ENCODE data around the gene NRBF2. TPM values are rescaled to one million over a fixed set of nuclear protein-coding genes. Genes with fewer than 3 reads are reported as not detected.

The NRBF2 gene
- polyA plus RNA-seq, 2 of the 4 experiments (the other 2 are of a cell fraction): 16.6 to 27.6 TPM

GRCh38 chr10:63125459-63125858, 7.7 kb upstream of the NRBF2 start:
- FAIRE-seq (no peak), DNase-seq (ENCODE audit: low read depth in 1 of 2, low spot score in 1 of 2) (no peak), ATAC-seq (no peak; a peak in 1 of 6 replicates)
- WGBS (ENCODE audit: missing lambda C conversion rate): 43% methylated on average over 2 of the region's 2 CpGs
- no peak overlapping the region for H3K4me3 ChIP-seq
- no peaks in the 10 kb centered on the region for H3K9me3 ChIP-seq
- TF ChIP-seq, protein P1, sequence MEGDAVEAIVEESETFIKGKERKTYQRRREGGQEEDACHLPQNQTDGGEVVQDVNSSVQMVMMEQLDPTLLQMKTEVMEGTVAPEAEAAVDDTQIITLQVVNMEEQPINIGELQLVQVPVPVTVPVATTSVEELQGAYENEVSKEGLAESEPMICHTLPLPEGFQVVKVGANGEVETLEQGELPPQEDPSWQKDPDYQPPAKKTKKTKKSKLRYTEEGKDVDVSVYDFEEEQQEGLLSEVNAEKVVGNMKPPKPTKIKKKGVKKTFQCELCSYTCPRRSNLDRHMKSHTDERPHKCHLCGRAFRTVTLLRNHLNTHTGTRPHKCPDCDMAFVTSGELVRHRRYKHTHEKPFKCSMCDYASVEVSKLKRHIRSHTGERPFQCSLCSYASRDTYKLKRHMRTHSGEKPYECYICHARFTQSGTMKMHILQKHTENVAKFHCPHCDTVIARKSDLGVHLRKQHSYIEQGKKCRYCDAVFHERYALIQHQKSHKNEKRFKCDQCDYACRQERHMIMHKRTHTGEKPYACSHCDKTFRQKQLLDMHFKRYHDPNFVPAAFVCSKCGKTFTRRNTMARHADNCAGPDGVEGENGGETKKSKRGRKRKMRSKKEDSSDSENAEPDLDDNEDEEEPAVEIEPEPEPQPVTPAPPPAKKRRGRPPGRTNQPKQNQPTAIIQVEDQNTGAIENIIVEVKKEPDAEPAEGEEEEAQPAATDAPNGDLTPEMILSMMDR (IDR thresholded peaks at IDR 0.05): no peak
- TF ChIP-seq TP53 (CRISPR knock-in tag; IDR thresholded peaks at IDR 0.05) (no peak), RCOR1 (IDR thresholded peaks at IDR 0.05; ENCODE audit: low read depth, low read length) (no peak), FOXS1 (CRISPR knock-in tag; IDR thresholded peaks at IDR 0.05) (no peak)
- no peak overlapping the region for H3K27ac ChIP-seq
- ChIA-PET CTCF (interaction anchor here (0.6 to 1.4 kb wide), 2 partner anchors 21 to 41 kb away, joined by 3 read pairs; no protein-coding TSS in a partner anchor), POLR2A (no interaction called here)
- no peaks in the 10 kb centered on the region for H3K4me1 ChIP-seq
- no peak overlapping the region for H3K4me2 ChIP-seq

GRCh38 chr10:63128443-63128842, 4.7 kb upstream of the NRBF2 start:
- POLR2A ChIA-PET: no interaction called here
- no peak for FAIRE-seq
- H3K9me3 ChIP-seq: peaks cover 9% of the 10 kb centered on the region
- 57% methylated on average over 4 of the region's 4 CpGs for WGBS (ENCODE audit: missing lambda C conversion rate)
- ATAC-seq: no peak
- TF ChIP-seq, protein P2, sequence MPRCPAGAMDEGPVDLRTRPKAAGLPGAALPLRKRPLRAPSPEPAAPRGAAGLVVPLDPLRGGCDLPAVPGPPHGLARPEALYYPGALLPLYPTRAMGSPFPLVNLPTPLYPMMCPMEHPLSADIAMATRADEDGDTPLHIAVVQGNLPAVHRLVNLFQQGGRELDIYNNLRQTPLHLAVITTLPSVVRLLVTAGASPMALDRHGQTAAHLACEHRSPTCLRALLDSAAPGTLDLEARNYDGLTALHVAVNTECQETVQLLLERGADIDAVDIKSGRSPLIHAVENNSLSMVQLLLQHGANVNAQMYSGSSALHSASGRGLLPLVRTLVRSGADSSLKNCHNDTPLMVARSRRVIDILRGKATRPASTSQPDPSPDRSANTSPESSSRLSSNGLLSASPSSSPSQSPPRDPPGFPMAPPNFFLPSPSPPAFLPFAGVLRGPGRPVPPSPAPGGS (IDR thresholded peaks at IDR 0.05): no peak
- TF ChIP-seq USF2 (IDR thresholded peaks at IDR 0.05): no peak
- no peak for TF ChIP-seq NPAS2 (CRISPR knock-in tag; IDR thresholded peaks at IDR 0.05; ENCODE audit: borderline replicate concordance)
- no peak for TF ChIP-seq CBX2 (IDR thresholded peaks at IDR 0.05; ENCODE audit: borderline replicate concordance, low read depth)
- no peak for TF ChIP-seq GATA3 (IDR thresholded peaks at IDR 0.05; ENCODE audit: borderline replicate concordance)
- no peak for TF ChIP-seq CHD2 (IDR thresholded peaks at IDR 0.05; ENCODE audit: low read length, partially characterized antibody)
- no peak for TF ChIP-seq FOXS1 (CRISPR knock-in tag; IDR thresholded peaks at IDR 0.05)
- no peak for TF ChIP-seq CHD4 (IDR thresholded peaks at IDR 0.05; ENCODE audit: borderline replicate concordance)
- no peak for TF ChIP-seq RFX5 (IDR thresholded peaks at IDR 0.05)
- no peak for TF ChIP-seq ESRRA (IDR thresholded peaks at IDR 0.05; ENCODE audit: borderline replicate concordance, low read length)
- TF ChIP-seq ELK1 (IDR thresholded peaks at IDR 0.05; ENCODE audit: low read depth, low read length): no peak
- H3K4me3 ChIP-seq: no peak overlapping the region
- H3K4me2 ChIP-seq: no peak overlapping the region
- no peaks in the 10 kb centered on the region for H3K4me1 ChIP-seq
- no peak overlapping the region for H3K27ac ChIP-seq
- CTCF ChIA-PET: interaction anchor here (0.6 to 1.2 kb wide), 3 partner anchors 11 to 514 kb away, joined by 3 read pairs; no protein-coding TSS in a partner anchor
- no peak for DNase-seq (ENCODE audit: low read depth in 1 of 2, low spot score in 1 of 2)

GRCh38 chr10:63129888-63130287, 3.2 kb upstream of the NRBF2 start:
- Histone ChIP-seq H3K9me3 (peaks cover 9% of the 10 kb centered on the region), H3K27ac (no peak overlapping the region), H3K4me3 (no peak overlapping the region), H3K4me2 (no peak overlapping the region), H3K4me1 (peaks cover 8% of the 10 kb centered on the region; the same call in 2 of the 3 replicates)
- no peak for ATAC-seq
- no peak for FAIRE-seq
- ChIA-PET POLR2A (no interaction called here), CTCF (no interaction called here)
- 76% methylated on average over 6 of the region's 6 CpGs for WGBS (ENCODE audit: missing lambda C conversion rate)
- no peak for DNase-seq (ENCODE audit: low read depth in 1 of 2, low spot score in 1 of 2)
- TF ChIP-seq USF2 (IDR thresholded peaks at IDR 0.05): no peak
- no peak for TF ChIP-seq HOXA7 (CRISPR knock-in tag; IDR thresholded peaks at IDR 0.05)
